Fibroblast of the conjunctiva (primary cell): ENCODE results near the gene LTK.
A peak's percentile ranks its signal among the peaks of the same experiment; 100 is the strongest.
"Not testable (repeated sequence)": the region's sequence is repeated elsewhere in the genome, so short reads cannot be mapped to it uniquely, and the experiment has no call there.

ENCODE experiments used
- DNase-seq: peaks from one replicate; pipeline ENCODE4 v3.0.0-alpha.2; 2010; ENCODE audit warnings: low read depth

Gene LTK

DNA sequence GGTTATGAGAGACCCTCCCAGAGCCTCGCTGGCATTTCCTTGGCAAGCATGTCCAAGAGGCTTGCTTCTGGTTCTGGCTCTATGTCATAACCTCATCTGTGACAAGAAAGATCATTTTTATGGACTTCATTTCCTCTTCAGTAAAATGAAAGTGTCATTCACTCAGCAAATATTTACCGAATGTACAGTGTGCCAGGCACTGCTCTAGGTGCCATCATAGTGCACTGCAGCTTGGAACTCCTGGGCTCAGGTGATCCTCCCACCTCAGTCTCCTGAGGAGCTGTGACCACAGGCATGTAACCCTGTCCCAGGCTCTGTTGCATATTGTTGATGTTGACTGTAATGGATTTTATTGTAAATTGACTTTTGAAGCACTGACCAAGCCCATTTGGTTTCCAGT is 38.7 kb downstream of the LTK start:
- DNase-seq: no peak

DNA sequence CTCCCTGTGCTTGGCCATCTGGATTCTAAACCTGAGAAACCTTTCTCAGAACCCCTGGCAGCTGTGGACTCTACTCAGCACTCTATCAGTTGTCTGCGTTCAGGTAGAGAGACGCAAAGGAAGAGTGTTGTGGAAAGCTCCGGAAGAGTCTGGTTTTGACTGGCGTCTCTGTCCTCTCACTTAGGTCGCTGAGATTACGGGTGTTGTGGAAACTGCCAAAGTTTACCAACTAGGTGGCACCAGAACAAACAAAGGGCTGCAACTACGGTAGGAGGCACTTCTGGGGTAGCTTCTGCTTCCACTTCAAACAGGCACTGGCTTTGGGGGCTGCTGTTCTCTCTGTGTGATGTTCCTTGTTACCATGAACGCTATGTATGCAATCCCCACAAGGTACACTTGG is 39.2 kb downstream of the LTK start:
- DNase-seq: no peak

DNA sequence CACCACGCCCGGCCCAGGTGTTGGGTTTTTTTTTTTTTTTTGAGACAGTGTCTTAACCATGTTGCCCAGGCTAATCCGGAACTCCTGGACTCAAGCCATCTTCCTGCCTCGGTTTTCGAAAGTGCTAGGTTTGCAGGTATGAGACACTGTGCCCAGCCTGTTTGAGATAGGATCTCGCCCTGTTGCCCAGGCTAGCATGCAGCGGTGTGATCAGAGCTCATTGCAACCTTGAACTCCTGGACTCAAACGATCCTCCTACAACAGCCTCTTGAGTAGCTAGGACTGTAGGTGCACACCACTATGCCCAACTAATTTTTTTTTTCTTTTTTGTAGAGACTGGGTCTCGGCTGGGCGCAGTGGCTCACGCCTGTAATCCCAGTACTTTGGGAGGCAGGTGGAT is 40.2 kb downstream of the LTK start:
- DNase-seq: no peak

DNA sequence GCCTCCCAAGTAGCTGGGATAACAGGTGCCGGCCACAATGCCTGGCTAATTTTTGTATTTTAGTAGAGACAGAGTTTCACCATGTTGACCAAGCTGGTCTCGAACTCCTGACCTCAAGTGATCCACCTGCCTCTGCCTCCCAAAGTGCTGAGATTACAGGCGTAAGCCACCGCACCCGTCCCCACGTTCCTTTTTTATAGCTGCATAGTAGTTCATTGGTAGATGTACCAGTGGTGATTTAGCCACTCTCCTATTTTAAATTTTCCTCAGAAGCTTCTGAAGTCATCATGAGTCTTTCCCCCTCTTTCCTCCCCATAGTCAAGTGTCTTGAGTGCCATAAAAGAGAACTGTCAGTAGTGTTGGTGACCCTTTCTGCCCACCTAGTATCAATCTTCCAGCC is 44.0 kb downstream of the LTK start:
- not testable (repeated sequence) for DNase-seq

DNA sequence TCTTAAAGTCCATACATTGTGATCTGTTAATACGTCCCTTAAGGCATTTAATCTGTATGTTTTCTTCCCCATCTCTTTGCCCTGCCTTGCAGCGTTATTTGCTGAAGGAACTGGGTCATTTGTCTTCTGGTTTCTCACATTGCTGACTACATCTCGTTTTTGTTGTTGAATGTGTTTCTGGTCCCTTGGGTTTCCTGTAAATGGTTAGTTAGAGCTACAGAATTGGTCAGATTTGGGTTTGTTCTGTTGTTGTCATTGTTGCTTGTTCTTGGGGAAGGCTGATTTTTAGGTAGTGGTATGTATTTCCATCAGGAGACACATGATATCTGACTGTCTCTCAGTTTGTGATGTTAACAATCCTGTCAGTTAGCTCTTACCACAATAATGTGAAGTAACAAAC is 46.9 kb downstream of the LTK start:
- no peak for DNase-seq

DNA sequence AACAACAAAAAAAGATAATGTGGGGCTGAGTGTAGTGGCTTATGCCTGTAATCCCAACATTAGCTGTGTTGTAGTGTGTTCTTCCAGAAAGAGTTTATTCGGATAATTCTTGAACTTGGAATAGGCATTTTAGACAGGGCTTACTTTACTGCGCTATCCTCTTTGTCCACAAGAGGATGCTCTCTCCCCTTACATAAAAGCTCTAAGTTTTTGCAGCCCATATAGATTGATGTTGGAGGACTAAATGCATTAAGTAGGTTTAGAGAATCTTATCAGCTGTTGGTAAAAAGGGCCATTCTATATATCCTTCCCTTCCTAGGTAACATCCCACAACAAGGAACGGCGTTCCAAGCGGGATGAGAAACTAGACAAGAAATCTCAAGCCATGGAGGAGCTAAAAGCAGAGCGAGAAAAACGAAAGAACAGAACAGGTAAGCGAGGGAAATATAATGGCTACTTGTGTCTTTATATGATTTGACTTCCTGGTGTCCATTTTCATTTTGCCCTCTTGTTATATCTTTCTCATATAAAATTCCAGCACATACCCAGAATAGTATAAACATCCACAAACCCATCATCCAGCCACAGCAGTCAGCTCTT is 47.7 kb downstream of the LTK start:
- DNase-seq: peak; percentile 65

DNA sequence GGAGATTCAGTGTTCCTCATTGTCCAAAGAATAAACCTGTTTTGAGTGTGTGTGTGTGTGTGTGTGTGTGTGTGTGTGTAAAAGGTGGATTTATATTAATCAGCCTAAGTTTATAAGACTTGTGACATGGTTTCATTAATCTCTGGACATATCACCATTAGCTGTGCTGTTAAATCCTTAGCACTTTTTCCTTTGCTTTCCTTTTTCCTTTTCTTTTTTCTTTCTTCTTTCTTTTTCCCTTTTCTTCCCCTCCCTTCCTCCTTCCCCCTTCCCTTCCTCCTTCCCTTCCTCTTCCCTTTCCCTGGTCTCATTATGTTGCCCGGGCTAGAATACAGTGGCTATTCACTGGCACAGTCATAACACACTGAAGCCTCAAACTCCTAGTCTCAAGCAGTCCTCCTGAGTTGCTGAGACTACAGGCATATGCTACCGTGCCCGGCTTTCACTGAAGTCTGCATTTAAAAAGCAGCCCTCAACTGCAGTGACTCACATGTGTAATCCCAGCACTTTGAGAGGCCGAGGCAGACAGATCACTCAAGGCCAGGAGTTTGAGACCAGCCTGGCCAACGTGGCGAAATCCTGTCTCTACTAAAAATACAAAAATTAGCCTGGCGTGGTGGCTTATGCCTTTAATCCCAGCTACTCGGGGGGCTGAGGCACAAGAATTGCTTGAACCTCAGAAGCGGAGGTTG is 48.6 kb downstream of the LTK start:
- DNase-seq: no peak

DNA sequence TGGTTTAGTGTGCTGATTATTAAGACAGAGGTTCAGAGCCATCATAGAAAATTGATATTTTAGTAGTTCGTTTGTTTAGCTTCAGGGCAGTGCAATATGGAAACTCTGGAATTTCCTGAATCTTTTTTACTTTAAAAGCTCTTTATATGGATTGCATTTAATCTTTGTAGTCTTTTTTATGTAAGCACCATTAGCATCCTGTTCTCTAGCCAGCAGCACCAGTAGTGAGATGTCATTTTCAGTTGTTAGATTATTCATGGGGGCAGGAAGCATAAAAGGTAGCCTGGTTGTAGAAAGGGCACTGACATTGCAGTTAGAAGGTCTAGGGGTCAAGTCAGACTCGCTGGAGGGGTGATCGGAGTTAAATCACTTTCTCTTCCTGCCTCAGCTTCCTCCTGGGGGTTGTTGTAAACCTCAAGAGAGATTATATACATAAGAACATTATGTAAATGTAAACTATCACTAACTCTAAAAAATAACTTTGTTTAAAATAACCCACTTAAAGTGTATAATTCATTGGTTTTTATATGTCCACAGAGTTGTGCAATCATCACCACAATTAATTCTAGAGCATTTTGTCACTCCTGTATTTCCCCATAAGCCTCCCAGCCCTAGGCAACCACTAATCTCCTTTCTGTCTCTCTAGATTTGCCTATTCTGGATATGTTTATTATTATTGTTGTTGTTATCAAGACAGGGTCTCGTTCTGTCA is 51.4 kb downstream of the LTK start:
- DNase-seq: no peak
